NT2/D1 (cell line): ENCODE results near the gene ACTR8.

Experiments
- DNase-seq: peaks from one replicate; pipeline ENCODE4 v3.0.0-alpha.2; 2011; ENCODE audit warnings: low read depth, low spot score
- H3K27me3 ChIP-seq: 2 replicates; pipeline ENCODE4 v1.6.0; 2011; ENCODE audit warnings: mild to moderate bottlenecking; ENCODE audit not compliant: insufficient read length, insufficient read depth
- H3K36me3 ChIP-seq: 2 replicates; pipeline ENCODE4 v1.6.1; 2011; ENCODE audit warnings: mild to moderate bottlenecking, low read length, mixed read lengths; ENCODE audit not compliant: insufficient read depth, insufficient read length
- H3K4me1 ChIP-seq: 2 replicates; pipeline ENCODE4 v1.5.1; 2011; ENCODE audit not compliant: insufficient read depth, insufficient read length
- H3K4me3 ChIP-seq: 2 replicates; pipeline ENCODE4 v1.5.1; 2011; ENCODE audit warnings: low read depth; ENCODE audit not compliant: insufficient read length
- H3K9ac ChIP-seq: 2 replicates; pipeline ENCODE4 v1.6.0; 2011; ENCODE audit warnings: low read depth; ENCODE audit not compliant: insufficient read length
- H3K9me3 ChIP-seq: 2 replicates; pipeline ENCODE4 v1.5.1; 2011; ENCODE audit warnings: mild to moderate bottlenecking, low read length; ENCODE audit not compliant: insufficient read depth
- SUZ12 ChIP-seq: IDR thresholded peaks from 2 replicates; pipeline ENCODE4 v1.6.1; 2011; ENCODE audit not compliant: insufficient read length, insufficient read depth; ENCODE audit errors: extremely low read depth
- YY1 ChIP-seq: IDR thresholded peaks from 2 replicates; pipeline ENCODE4 v1.6.1; 2011; ENCODE audit not compliant: insufficient read length, insufficient read depth
- ZNF274 ChIP-seq: IDR thresholded peaks from 2 replicates; pipeline ENCODE4 v1.6.1; 2011; ENCODE audit warnings: mild to moderate bottlenecking, low read depth, low read length

The ACTR8 gene

GRCh38 chr3:53900666-53901331, 18.8 kb upstream of the ACTR8 start:
- Histone ChIP-seq H3K36me3 (no peaks in the 10 kb centered on the region), H3K4me1 (no peaks in the 10 kb centered on the region), H3K27me3 (no peaks in the 10 kb centered on the region), H3K9me3 (no peaks in the 10 kb centered on the region), H3K9ac (no peak overlapping the region), H3K4me3 (no peak overlapping the region)
- no peak for DNase-seq
- TF ChIP-seq ZNF274 (no peak), YY1 (no peak), SUZ12 (no peak)

GRCh38 chr3:53899750-53900149, 17.8 kb upstream of the ACTR8 start:
- Histone ChIP-seq H3K27me3 (no peaks in the 10 kb centered on the region), H3K4me3 (no peak overlapping the region), H3K9ac (no peak overlapping the region), H3K36me3 (no peaks in the 10 kb centered on the region), H3K9me3 (no peaks in the 10 kb centered on the region), H3K4me1 (no peaks in the 10 kb centered on the region)
- no peak for TF ChIP-seq SUZ12
- TF ChIP-seq ZNF274 = no peak
- no peak for TF ChIP-seq YY1
- DNase-seq = no peak

- H3K27me3 ChIP-seq = no peaks in the 10 kb centered on the region
- no peak for DNase-seq
- H3K9ac ChIP-seq = peak overlapping the region; percentile 45
- H3K9me3 ChIP-seq = no peaks in the 10 kb centered on the region
- H3K36me3 ChIP-seq = peaks cover 19% of the 10 kb centered on the region
- peak overlapping the region; percentile 56 for H3K4me3 ChIP-seq
- H3K4me1 ChIP-seq = no peaks in the 10 kb centered on the region
- TF ChIP-seq ZNF274 = no peak
- no peak for TF ChIP-seq SUZ12
- TF ChIP-seq YY1 = no peak
Measured at GRCh38 chr3:53892286-53892637, 10.3 kb upstream of the ACTR8 start.

GRCh38 chr3:53891497-53892285, 9.7 kb upstream of the ACTR8 start, which contains the start of gene SELENOK:
Gene SELENOK, minus strand, starts transcription at chr3:53891859.
- Histone ChIP-seq H3K36me3 (peaks cover 25% of the 10 kb centered on the region), H3K9ac (peak within 1 kb of the TSS; percentile 92), H3K4me1 (no peaks in the 10 kb centered on the region), H3K27me3 (no peaks in the 10 kb centered on the region), H3K4me3 (peak within 1 kb of the TSS; percentile 94), H3K9me3 (no peaks in the 10 kb centered on the region)
- DNase-seq = peak; percentile 99
- TF ChIP-seq SUZ12 (no peak), ZNF274 (no peak), YY1 (no peak)

GRCh38 chr3:53890726-53891475, 8.9 kb upstream of the ACTR8 start:
- Histone ChIP-seq H3K9ac (peak overlapping the region; percentile 92), H3K27me3 (no peaks in the 10 kb centered on the region), H3K4me1 (no peaks in the 10 kb centered on the region), H3K4me3 (peak overlapping the region; percentile 94), H3K9me3 (no peaks in the 10 kb centered on the region), H3K36me3 (peaks cover 28% of the 10 kb centered on the region)
- TF ChIP-seq YY1 = no peak
- TF ChIP-seq ZNF274 = no peak
- TF ChIP-seq SUZ12 = no peak
- no peak for DNase-seq

- no peak overlapping the region for H3K4me3 ChIP-seq
- no peaks in the 10 kb centered on the region for H3K27me3 ChIP-seq
- peaks cover 54% of the 10 kb centered on the region for H3K36me3 ChIP-seq
- no peaks in the 10 kb centered on the region for H3K9me3 ChIP-seq
- TF ChIP-seq ZNF274 (no peak), SUZ12 (no peak), YY1 (no peak)
- DNase-seq = no peak
- H3K4me1 ChIP-seq = no peaks in the 10 kb centered on the region
- no peak overlapping the region for H3K9ac ChIP-seq
Measured at GRCh38 chr3:53888232-53888631, 6.3 kb upstream of the ACTR8 start.

- H3K4me3 ChIP-seq = no peak overlapping the region
- H3K9ac ChIP-seq = no peak overlapping the region
- H3K9me3 ChIP-seq = no peaks in the 10 kb centered on the region
- peaks cover 58% of the 10 kb centered on the region for H3K36me3 ChIP-seq
- TF ChIP-seq ZNF274 (no peak), YY1 (no peak), SUZ12 (no peak)
- no peaks in the 10 kb centered on the region for H3K4me1 ChIP-seq
- H3K27me3 ChIP-seq = no peaks in the 10 kb centered on the region
- DNase-seq = no peak
Measured at GRCh38 chr3:53887446-53887845, 5.5 kb upstream of the ACTR8 start.
